HepG2 (cell line): ENCODE results near the gene HEBP1. TPM values are rescaled to one million over a fixed set of nuclear protein-coding genes. Genes with fewer than 3 reads are reported as not detected.

Source experiments
- ATAC-seq: fragments of 200-7000 bp; cut with Tn5 transposase; 3 replicates; pipeline ENCODE4 v1.9.1; 2020; ENCODE audit warnings: mild to moderate bottlenecking, moderate library complexity
- BruUV-seq: library from RNA; stranded (reverse); fragments of 400-500 nt; replicated peaks from 2 replicates; lab custom pipeline; 2021; lab: Mats Ljungman, UMichigan
- CTCF ChIA-PET: fragments of 300-600 bp; formaldehyde crosslinking; extraction: SDS; loops from one replicate; lab custom pipeline; 2021; ENCODE audit warnings: low total read pairs, inconsistent platforms, low intra/inter-chr PET ratio; lab: Yijun Ruan, JAX
- POLR2A ChIA-PET: fragments of 350-600 bp; sonication (Branson Sonifier 250); formaldehyde crosslinking; loops from one replicate; lab custom pipeline; 2020; ENCODE audit warnings: antibody characterized with exemption, inconsistent platforms; lab: Yijun Ruan, JAX
- DNase-seq: peaks from one replicate; pipeline ENCODE4 v3.0.0-alpha.2; 2015; ENCODE audit warnings: low spot score
- FAIRE-seq: peaks from 3 replicates; lab custom pipeline; 2011; peaks lifted over from hg19 to GRCh38; lab: Jason Lieb, UNC
- H2AFZ ChIP-seq: one replicate; pipeline ENCODE4 v1.6.1; 2011; ENCODE audit warnings: low read length, inconsistent platforms
- H3K27ac ChIP-seq: fragments of 300-600 bp; 3 replicates; pipeline ENCODE4 v1.8.0; 2011; ENCODE audit warnings: mixed run types, mild to moderate bottlenecking, mixed read lengths, low read length, inconsistent platforms; ENCODE audit not compliant: insufficient read depth; ENCODE audit errors: extremely low read length
- H3K27me3 ChIP-seq, 2 experiments: fragments of 200-600 bp in 1 of 2; 2 replicates in 1 of 2; 3 replicates in 1 of 2; pipeline versions ENCODE4 v1.6.0 to v1.8.0; 2011; ENCODE audit warnings: low read length in 2 of 2, mild to moderate bottlenecking in 2 of 2, moderate library complexity in 2 of 2, inconsistent platforms in 1 of 2; ENCODE audit not compliant: insufficient read depth in 2 of 2, control insufficient read depth in 1 of 2
- H3K36me3 ChIP-seq, 2 experiments: fragments of 200-600 bp in 1 of 2; replicated peaks in 1 of 2; 2 replicates in 1 of 2; 3 replicates in 1 of 2; pipeline versions ENCODE4 v1.5.1 to v1.8.0; 2011; ENCODE audit warnings: low read length in 2 of 2, inconsistent platforms in 1 of 2; ENCODE audit not compliant: insufficient read depth in 2 of 2, control insufficient read depth in 1 of 2
- H3K4me1 ChIP-seq: 2 replicates; pipeline ENCODE4 v1.5.1; 2012; ENCODE audit warnings: low read length, inconsistent platforms; ENCODE audit not compliant: insufficient read depth
- H3K4me2 ChIP-seq: 2 replicates; pipeline ENCODE4 v1.6.0; 2011; ENCODE audit warnings: low read depth, low read length, inconsistent platforms
- H3K4me3 ChIP-seq, 3 experiments: fragments of 200-600 bp in 1 of 3; sonication (generic), shearing (Covaris generic) in 1 of 3; replicated peaks in 1 of 3; 2 replicates each; pipeline ENCODE4 v1.5.1; 2011 to 2016; ENCODE audit warnings: low read length in 3 of 3, inconsistent platforms in 2 of 3, low read depth in 2 of 3, mild to moderate bottlenecking in 2 of 3, control low read depth in 1 of 3, mixed read lengths in 1 of 3; ENCODE audit not compliant: insufficient read depth in 1 of 3
- H3K79me2 ChIP-seq: one replicate; pipeline ENCODE4 v1.6.1; 2011; ENCODE audit warnings: low read length, inconsistent platforms; ENCODE audit not compliant: insufficient read depth
- H3K9ac ChIP-seq: 2 replicates; pipeline ENCODE4 v1.6.0; 2011; ENCODE audit warnings: mild to moderate bottlenecking, low read depth, low read length, inconsistent platforms; ENCODE audit not compliant: insufficient read depth
- H3K9me3 ChIP-seq: 2 replicates; pipeline ENCODE4 v1.5.1; 2012; ENCODE audit warnings: mild to moderate bottlenecking, low read length
- H4K20me1 ChIP-seq: 2 replicates; pipeline ENCODE4 v1.6.0; 2011; ENCODE audit warnings: inconsistent platforms, mild to moderate bottlenecking, low read length, moderate library complexity; ENCODE audit not compliant: insufficient read depth
- HOXD1 ChIP-seq: sonication (generic); formaldehyde crosslinking; IDR thresholded peaks from 2 replicates; pipeline ENCODE4 v1.5.0; 2020; ENCODE audit warnings: missing genetic modification reagents
- RFX1 ChIP-seq: fragments of 450-650 bp; IDR thresholded peaks from 2 replicates; pipeline ENCODE4 v1.6.1; 2017
- RFX3 ChIP-seq: IDR thresholded peaks from 2 replicates; pipeline ENCODE4 v1.6.1; 2016; ENCODE audit warnings: missing biosample characterization, missing genetic modification reagents
- RORA ChIP-seq: sonication (generic); formaldehyde crosslinking; IDR thresholded peaks from 2 replicates; pipeline ENCODE4 v1.5.0; 2020; ENCODE audit warnings: mild to moderate bottlenecking, missing genetic modification reagents, moderate library complexity
- SCMH1 ChIP-seq: sonication (generic); formaldehyde crosslinking; IDR thresholded peaks from 2 replicates; pipeline ENCODE4 v1.9.0; 2021; ENCODE audit warnings: missing genetic modification reagents, mild to moderate bottlenecking, borderline replicate concordance
- SPEN ChIP-seq: sonication (generic); formaldehyde crosslinking; IDR thresholded peaks from 2 replicates; pipeline ENCODE4 v1.5.1; 2020; ENCODE audit warnings: low read depth, mild to moderate bottlenecking, missing genetic modification reagents
- THRA ChIP-seq: sonication (generic); formaldehyde crosslinking; IDR thresholded peaks from 2 replicates; pipeline ENCODE4 v1.4.0; 2020; ENCODE audit warnings: missing genetic modification reagents, borderline replicate concordance
- ZFP82 ChIP-seq: sonication (generic); formaldehyde crosslinking; IDR thresholded peaks from 2 replicates; pipeline ENCODE4 v1.5.1; 2020; ENCODE audit warnings: mild to moderate bottlenecking, missing genetic modification reagents, borderline replicate concordance
- ZMAT5 ChIP-seq: sonication (generic); formaldehyde crosslinking; IDR thresholded peaks from 2 replicates; pipeline ENCODE4 v1.5.0; 2020; ENCODE audit warnings: mild to moderate bottlenecking, low read depth, missing genetic modification reagents, borderline replicate concordance
- ZNF264 ChIP-seq: sonication (generic); formaldehyde crosslinking; IDR thresholded peaks from 2 replicates; pipeline ENCODE4 v1.4.0; 2020; ENCODE audit warnings: missing genetic modification reagents
- ZNF317 ChIP-seq: sonication (generic); formaldehyde crosslinking; IDR thresholded peaks from 2 replicates; pipeline ENCODE4 v1.5.0; 2020; ENCODE audit warnings: mild to moderate bottlenecking, missing genetic modification reagents
- ZNF674 ChIP-seq: sonication (generic); formaldehyde crosslinking; IDR thresholded peaks from 2 replicates; pipeline ENCODE4 v1.5.0; 2020; ENCODE audit warnings: low read depth, mild to moderate bottlenecking, missing genetic modification reagents
- WGBS: methylation state at CpG from one replicate; pipeline ENCODE4 v1.1.6; 2017; ENCODE audit warnings: low lambda C conversion rate; 5-methylcytosine and 5-hydroxymethylcytosine counted together
- in situ Hi-C: cut with HindIII; loops from 2 replicates; pipeline ENCODE4 v1.10.0; 2017; ENCODE audit warnings: low pct_unique_long_range_greater_than_20kb; ENCODE audit not compliant: extremely low pct_ligation_motif_present
- intact Hi-C: fragments of 100-400 bp; cut with micrococcal nuclease; formaldehyde crosslinking; loops from one replicate; pipeline ENCODE4 v1.10.0; 2022; ENCODE audit not compliant: unreplicated experiment
- polyA plus RNA-seq, 8 experiments: library from polyadenylated mRNA; depleted of rRNA in 3 of 8; stranded (reverse) in 7 of 8; unstranded in 1 of 8; fragments of >200 nt; fragmentation: Illumina TruSeq in 4 of 8; extraction: Trizol in 4 of 8; gene quantifications; 2 replicates each; pipeline versions ENCODE4 v1.2.1 to v1.2.3, GENCODE V29; 2011 to 2016; ENCODE audit warnings: low read depth in 4 of 8, missing spikeins in 1 of 8, mixed read lengths in 1 of 8; ENCODE audit not compliant: insufficient read depth in 1 of 8
- total RNA-seq, 5 experiments: library from RNA; depleted of rRNA; stranded (reverse); fragments of >200 nt; fragmentation: Illumina TruSeq; extraction: Trizol; gene quantifications; 2 replicates each; pipeline ENCODE4 v1.2.3, GENCODE V29; 2016; ENCODE audit warnings: low read depth in 1 of 5

HEBP1 gene
- total and polyA plus RNA-seq, 2 of the 13 experiments (the other 11 are each of a cell fraction or from before 2014, with no cell fraction given): 7.8 to 9.4 TPM

GRCh38 chr12:13011098-13011497 lies 11.0 kb upstream of the HEBP1 start:
- intact Hi-C loops: loop anchor here (5.0 kb wide), 1 partner anchor 1156 kb away; no protein-coding TSS in a partner anchor
- ChIA-PET POLR2A (no interaction called here), CTCF (no interaction called here)
- FAIRE-seq: no peak
- Histone ChIP-seq H2AFZ (no peak overlapping the region), H4K20me1 (no peaks in the 10 kb centered on the region), H3K36me3 (no peaks in the 10 kb centered on the region), H3K4me3 (no peak overlapping the region), H3K9me3 (no peaks in the 10 kb centered on the region), H3K4me2 (no peak overlapping the region), H3K27me3 (no peaks in the 10 kb centered on the region), H3K4me1 (no peaks in the 10 kb centered on the region), H3K27ac (no peak overlapping the region), H3K79me2 (no peaks in the 10 kb centered on the region), H3K9ac (no peak overlapping the region)
- 42% methylated on average over 6 of the region's 6 CpGs for WGBS
- no TSS peak for BruUV-seq
- no peak for TF ChIP-seq SPEN (CRISPR knock-in tag)
- no peak for TF ChIP-seq RORA (CRISPR knock-in tag)
- no peak for TF ChIP-seq THRA (CRISPR knock-in tag)
- no peak for ATAC-seq
- DNase-seq: no peak
- in situ Hi-C loops: no loop called here

GRCh38 chr12:13008741-13009380 lies 8.8 kb upstream of the HEBP1 start:
- no peak overlapping the region for H3K4me2 ChIP-seq
- TF ChIP-seq RFX1 (no peak), ZMAT5 (CRISPR knock-in tag) (no peak), ZNF264 (CRISPR knock-in tag) (no peak), SCMH1 (CRISPR knock-in tag) (no peak), ZNF317 (CRISPR knock-in tag) (no peak), HOXD1 (CRISPR knock-in tag) (no peak), RFX3 (CRISPR knock-in tag) (no peak), ZNF674 (CRISPR knock-in tag) (no peak), ZFP82 (CRISPR knock-in tag) (no peak)
- no peaks in the 10 kb centered on the region for H3K9me3 ChIP-seq
- intact Hi-C loops: no loop called here
- no peak overlapping the region for H3K9ac ChIP-seq
- ChIA-PET CTCF (no interaction called here), POLR2A (no interaction called here)
- WGBS: 60% methylated on average over 5 of the region's 5 CpGs
- no peak overlapping the region for H3K4me3 ChIP-seq
- H3K27ac ChIP-seq: no peak overlapping the region
- DNase-seq: no peak
- H3K79me2 ChIP-seq: no peaks in the 10 kb centered on the region
- H4K20me1 ChIP-seq: no peaks in the 10 kb centered on the region
- no peak for ATAC-seq
- 0 out of 2 replicates have a peak, but pooled peaks cover 5% of the 10 kb centered on the region for H3K4me1 ChIP-seq
- in situ Hi-C loops: no loop called here
- H3K36me3 ChIP-seq: no peaks in the 10 kb centered on the region
- BruUV-seq: no TSS peak
- no peak for FAIRE-seq
- H2AFZ ChIP-seq: no peak overlapping the region
- no peaks in the 10 kb centered on the region for H3K27me3 ChIP-seq
